22Rv1 (cell line): ENCODE results near the gene BAZ2B.

Source experiments
- CTCF ChIP-seq: fragments of 450-650 bp; IDR thresholded peaks from 2 replicates; pipeline ENCODE4 v1.5.1; 2017; ENCODE audit warnings: mild to moderate bottlenecking
- ZFX ChIP-seq: fragments of 450-650 bp; IDR thresholded peaks from 2 replicates; pipeline ENCODE4 v1.6.1; 2017; ENCODE audit warnings: antibody characterized with exemption, borderline replicate concordance

DNA sequence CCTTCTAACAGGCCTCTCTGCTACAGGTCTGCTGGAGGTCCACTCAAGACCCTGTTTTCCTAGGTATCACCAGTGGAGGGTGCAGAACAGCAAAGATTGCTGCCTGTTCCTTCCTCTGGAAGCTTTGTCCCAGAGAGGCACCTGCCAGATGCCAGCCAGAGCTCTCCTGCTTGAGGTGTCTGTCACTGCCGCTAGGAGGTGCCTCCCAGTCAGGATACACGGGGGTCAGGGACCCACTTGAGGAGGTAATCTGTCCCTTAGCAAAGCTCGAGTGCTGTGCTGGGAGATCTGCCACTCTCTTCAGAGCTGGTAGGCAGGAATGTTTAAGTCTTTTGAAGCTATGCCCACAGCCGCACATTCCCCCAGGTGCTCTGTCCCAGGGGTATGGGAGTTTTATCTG, 140.6 kb downstream of the BAZ2B start:
- TF ChIP-seq CTCF (no peak), ZFX (no peak)
